ENCODE measurements around the gene CACNA1B. TPM values are rescaled to one million over a fixed set of nuclear protein-coding genes. Genes with fewer than 3 reads are reported as not detected.

The CACNA1B gene
- total and polyA plus RNA-seq, 2 donors (not counting 1 experiment from before 2014, with no cell fraction given): 0.15 TPM; not detected in 1

DNA sequence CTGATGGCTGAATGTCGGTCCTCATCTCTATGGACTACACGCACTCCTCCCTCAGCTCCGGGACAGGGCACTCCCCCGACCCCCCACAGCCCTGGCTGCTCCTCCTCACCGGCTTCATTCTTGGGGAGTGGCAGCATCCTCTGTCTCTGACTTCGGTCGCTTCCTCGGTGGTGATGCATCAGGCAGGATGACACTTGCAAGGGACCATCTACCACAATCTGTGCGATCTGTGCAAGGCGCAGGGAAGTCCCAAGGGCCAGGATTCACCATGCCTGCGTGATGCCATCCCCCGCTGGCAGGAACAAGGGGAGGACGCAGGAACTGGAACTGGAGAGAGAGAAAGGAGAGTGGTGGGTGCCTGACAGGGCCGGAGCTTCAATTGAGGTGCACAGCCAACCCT is 2.2 kb upstream of the CACNA1B start:
- 87% methylated on average over 11 of the region's 14 CpGs for WGBS (ENCODE audit: insufficient coverage)
- ATAC-seq (ENCODE audit: low read depth) (no peak), DNase-seq (no peak)
- Mint-ChIP-seq H3K4me3 (no peak overlapping the region), H3K4me1 (peaks cover 3% of the 10 kb centered on the region), H3K27ac (no peak overlapping the region), H3K27me3 (peaks cover 35% of the 10 kb centered on the region), H3K9me3 (ENCODE audit: insufficient read depth) (peaks cover 3% of the 10 kb centered on the region)
- intact Hi-C loops (cut with micrococcal nuclease): no loop called here
- peaks cover 0 to 4% of the 10 kb centered on the region in 2 donors for H3K4me1 ChIP-seq (ENCODE audit: control insufficient read depth in 2 of 2, insufficient read depth in 2 of 2, low read length in 2 of 2)
- no peak overlapping the region for H3K9ac ChIP-seq (ENCODE audit: low read length)
- CTCF ChIA-PET: interaction anchor here (0.7 kb wide), 1 partner anchor 52 kb away, joined by 3 read pairs; no protein-coding TSS in a partner anchor
- H2AFZ ChIP-seq (ENCODE audit: insufficient read depth, low read depth, low read length, poor library complexity, severe bottlenecking): no peak overlapping the region
- no peak overlapping the region for H3K4me3 ChIP-seq (ENCODE audit: control extremely low read depth in 1 of 5, extremely low read depth in 1 of 5, insufficient read depth in 1 of 5, low read depth in 2 of 5, low read length in 4 of 5)
- H3K27ac ChIP-seq (ENCODE audit: low read length in 2 of 2): no peak overlapping the region
- no peak overlapping the region for H3K4me2 ChIP-seq (replicated peaks; ENCODE audit: low read depth, low read length, poor library complexity, severe bottlenecking)
- H3K36me3 ChIP-seq (replicated peaks in 1 of 2; ENCODE audit: control extremely low read depth in 1 of 2, control insufficient read depth in 1 of 2, extremely low read depth in 1 of 2, insufficient read depth in 2 of 2, low read length in 1 of 2): no peaks in the 10 kb centered on the region
- peaks cover 0 to 40% (median 0%) of the 10 kb centered on the region in 3 donors for H3K9me3 ChIP-seq (ENCODE audit: control extremely low read depth in 1 of 3, control insufficient read depth in 2 of 3, insufficient read depth in 1 of 3, low read length in 2 of 3)
- no peaks in the 10 kb centered on the region for H4K20me1 ChIP-seq (ENCODE audit: control insufficient read depth, insufficient read depth, low read length, poor library complexity, severe bottlenecking)
- TF ChIP-seq, protein P1, sequence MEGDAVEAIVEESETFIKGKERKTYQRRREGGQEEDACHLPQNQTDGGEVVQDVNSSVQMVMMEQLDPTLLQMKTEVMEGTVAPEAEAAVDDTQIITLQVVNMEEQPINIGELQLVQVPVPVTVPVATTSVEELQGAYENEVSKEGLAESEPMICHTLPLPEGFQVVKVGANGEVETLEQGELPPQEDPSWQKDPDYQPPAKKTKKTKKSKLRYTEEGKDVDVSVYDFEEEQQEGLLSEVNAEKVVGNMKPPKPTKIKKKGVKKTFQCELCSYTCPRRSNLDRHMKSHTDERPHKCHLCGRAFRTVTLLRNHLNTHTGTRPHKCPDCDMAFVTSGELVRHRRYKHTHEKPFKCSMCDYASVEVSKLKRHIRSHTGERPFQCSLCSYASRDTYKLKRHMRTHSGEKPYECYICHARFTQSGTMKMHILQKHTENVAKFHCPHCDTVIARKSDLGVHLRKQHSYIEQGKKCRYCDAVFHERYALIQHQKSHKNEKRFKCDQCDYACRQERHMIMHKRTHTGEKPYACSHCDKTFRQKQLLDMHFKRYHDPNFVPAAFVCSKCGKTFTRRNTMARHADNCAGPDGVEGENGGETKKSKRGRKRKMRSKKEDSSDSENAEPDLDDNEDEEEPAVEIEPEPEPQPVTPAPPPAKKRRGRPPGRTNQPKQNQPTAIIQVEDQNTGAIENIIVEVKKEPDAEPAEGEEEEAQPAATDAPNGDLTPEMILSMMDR (IDR thresholded peaks at IDR 0.05): no peak
- TF ChIP-seq EZH2 (IDR thresholded peaks at IDR 0.05; ENCODE audit: borderline replicate concordance, insufficient read depth, low read depth, low read length, poor library complexity, severe bottlenecking): no peak
- no peaks in the 10 kb centered on the region for H3K79me2 ChIP-seq (ENCODE audit: control insufficient read depth, insufficient read depth, low read length)
- POLR2A ChIA-PET: no interaction called here
- peaks cover 0 to 34% (median 5%) of the 10 kb centered on the region in 4 experiments for H3K27me3 ChIP-seq (replicated peaks in 1 of 4; ENCODE audit: control extremely low read depth in 1 of 4, control insufficient read depth in 3 of 4, insufficient read depth in 4 of 4, low read length in 3 of 4)

GRCh38 chr9:137875846-137876245 is 1.7 kb upstream of the CACNA1B start:
- no peaks in the 10 kb centered on the region for H3K79me2 ChIP-seq (ENCODE audit: control insufficient read depth, insufficient read depth, low read length)
- ATAC-seq (ENCODE audit: low read depth) (no peak), DNase-seq (no peak)
- no peak overlapping the region for H3K4me2 ChIP-seq (replicated peaks; ENCODE audit: low read depth, low read length, poor library complexity, severe bottlenecking)
- Mint-ChIP-seq H3K9me3 (ENCODE audit: insufficient read depth) (peaks cover 3% of the 10 kb centered on the region), H3K4me1 (peaks cover 3% of the 10 kb centered on the region), H3K27me3 (peaks cover 35% of the 10 kb centered on the region), H3K27ac (no peak overlapping the region), H3K4me3 (no peak overlapping the region)
- peaks cover 0 to 40% (median 0%) of the 10 kb centered on the region in 3 donors for H3K9me3 ChIP-seq (ENCODE audit: control extremely low read depth in 1 of 3, control insufficient read depth in 2 of 3, insufficient read depth in 1 of 3, low read length in 2 of 3)
- TF ChIP-seq, protein P1 (IDR thresholded peaks at IDR 0.05): no peak
- no peak for TF ChIP-seq EZH2 (IDR thresholded peaks at IDR 0.05; ENCODE audit: borderline replicate concordance, insufficient read depth, low read depth, low read length, poor library complexity, severe bottlenecking)
- intact Hi-C loops (cut with micrococcal nuclease): no loop called here
- H3K9ac ChIP-seq (ENCODE audit: low read length): no peak overlapping the region
- peaks cover 0 to 4% of the 10 kb centered on the region in 2 donors for H3K4me1 ChIP-seq (ENCODE audit: control insufficient read depth in 2 of 2, insufficient read depth in 2 of 2, low read length in 2 of 2)
- H3K4me3 ChIP-seq (ENCODE audit: control extremely low read depth in 1 of 5, extremely low read depth in 1 of 5, insufficient read depth in 1 of 5, low read depth in 2 of 5, low read length in 4 of 5): no peak overlapping the region
- H3K27me3 ChIP-seq (replicated peaks in 1 of 4; ENCODE audit: control extremely low read depth in 1 of 4, control insufficient read depth in 3 of 4, insufficient read depth in 4 of 4, low read length in 3 of 4): peaks cover 0 to 34% (median 5%) of the 10 kb centered on the region in 4 experiments
- H2AFZ ChIP-seq (ENCODE audit: insufficient read depth, low read depth, low read length, poor library complexity, severe bottlenecking): no peak overlapping the region
- ChIA-PET POLR2A (no interaction called here), CTCF (no interaction called here)
- no peaks in the 10 kb centered on the region for H4K20me1 ChIP-seq (ENCODE audit: control insufficient read depth, insufficient read depth, low read length, poor library complexity, severe bottlenecking)
- H3K36me3 ChIP-seq (replicated peaks in 1 of 2; ENCODE audit: control extremely low read depth in 1 of 2, control insufficient read depth in 1 of 2, extremely low read depth in 1 of 2, insufficient read depth in 2 of 2, low read length in 1 of 2): no peaks in the 10 kb centered on the region
- no peak overlapping the region for H3K27ac ChIP-seq (ENCODE audit: low read length in 2 of 2)
- 96% methylated on average over 10 of the region's 10 CpGs for WGBS (ENCODE audit: insufficient coverage)
